Stomach (tissue), 4 donors: ENCODE results near the gene MCAT.

ENCODE experiments used
- EP300 ChIP-seq: sonication (generic); formaldehyde crosslinking; IDR thresholded peaks from one replicate; pipeline ENCODE4 v1.6.1; 2017; ENCODE audit warnings: antibody characterized with exemption
- POLR2A ChIP-seq, 4 donors: fragments of 450-650 bp; IDR thresholded peaks; one replicate each; pipeline ENCODE4 v1.6.1; 2016; ENCODE audit warnings: antibody characterized with exemption in 4 of 4, control low read depth in 2 of 4, mild to moderate bottlenecking in 1 of 4, moderate library complexity in 1 of 4
- TF ChIP-seq, protein P1 (sequence below), 7 experiments: fragments of 450-650 bp in 4 of 7; fragments of 200-600 bp in 3 of 7; sonication (generic) in 3 of 7; IDR thresholded peaks; one replicate each; pipeline ENCODE4 v1.5.1; 2016 to 2019; ENCODE audit warnings: antibody characterized with exemption in 7 of 7, control low read depth in 2 of 7, mild to moderate bottlenecking in 1 of 7

DNA sequence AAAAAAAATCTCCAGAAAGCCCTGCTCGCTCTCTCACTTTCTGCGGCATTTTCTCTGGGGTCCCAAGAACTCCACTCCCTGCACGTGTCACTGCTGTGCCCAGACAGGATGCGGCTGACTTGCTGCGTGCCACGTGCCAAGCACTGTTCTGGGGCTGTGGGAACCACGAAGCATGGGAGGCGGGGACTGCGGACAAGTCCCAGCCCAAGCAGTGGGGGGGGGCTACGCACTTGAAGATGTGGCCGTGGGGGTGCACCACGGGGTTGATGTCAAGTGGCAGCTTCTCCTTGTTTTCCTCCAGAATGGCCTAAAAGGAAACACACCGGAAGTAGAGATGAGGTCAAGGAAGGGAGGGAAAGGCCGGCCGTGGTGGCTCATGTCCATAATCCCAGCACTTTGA lies 32.9 kb upstream of the MCAT start:
- TF ChIP-seq, protein P1, sequence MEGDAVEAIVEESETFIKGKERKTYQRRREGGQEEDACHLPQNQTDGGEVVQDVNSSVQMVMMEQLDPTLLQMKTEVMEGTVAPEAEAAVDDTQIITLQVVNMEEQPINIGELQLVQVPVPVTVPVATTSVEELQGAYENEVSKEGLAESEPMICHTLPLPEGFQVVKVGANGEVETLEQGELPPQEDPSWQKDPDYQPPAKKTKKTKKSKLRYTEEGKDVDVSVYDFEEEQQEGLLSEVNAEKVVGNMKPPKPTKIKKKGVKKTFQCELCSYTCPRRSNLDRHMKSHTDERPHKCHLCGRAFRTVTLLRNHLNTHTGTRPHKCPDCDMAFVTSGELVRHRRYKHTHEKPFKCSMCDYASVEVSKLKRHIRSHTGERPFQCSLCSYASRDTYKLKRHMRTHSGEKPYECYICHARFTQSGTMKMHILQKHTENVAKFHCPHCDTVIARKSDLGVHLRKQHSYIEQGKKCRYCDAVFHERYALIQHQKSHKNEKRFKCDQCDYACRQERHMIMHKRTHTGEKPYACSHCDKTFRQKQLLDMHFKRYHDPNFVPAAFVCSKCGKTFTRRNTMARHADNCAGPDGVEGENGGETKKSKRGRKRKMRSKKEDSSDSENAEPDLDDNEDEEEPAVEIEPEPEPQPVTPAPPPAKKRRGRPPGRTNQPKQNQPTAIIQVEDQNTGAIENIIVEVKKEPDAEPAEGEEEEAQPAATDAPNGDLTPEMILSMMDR (IDR thresholded peaks at IDR 0.05): no peak
- TF ChIP-seq POLR2A (IDR thresholded peaks at IDR 0.05): no peak
- TF ChIP-seq EP300: no peak
